Panc1 (cell line): ENCODE measurements around the gene CENPT. TPM values are rescaled to one million over a fixed set of nuclear protein-coding genes. Genes with fewer than 3 reads are reported as not detected.

Experiments
- ATAC-seq: fragments of 200-7000 bp; cut with Tn5 transposase; 2 replicates; pipeline ENCODE4 v1.9.1; 2020; ENCODE audit warnings: mild to moderate bottlenecking, moderate library complexity
- BruUV-seq: library from RNA; stranded (reverse); fragments of 400-500 nt; replicated peaks from 2 replicates; lab custom pipeline; 2021; lab: Mats Ljungman, UMichigan
- CTCF ChIA-PET: fragments of 300-600 bp; sonication (Branson Sonifier 250); formaldehyde crosslinking; loops from one replicate; lab custom pipeline; 2022; ENCODE audit warnings: antibody characterized with exemption; lab: Charles Lee
- POLR2A ChIA-PET: fragments of 300-600 bp; sonication (Branson Sonifier 250); formaldehyde crosslinking; loops from one replicate; lab custom pipeline; 2022; ENCODE audit warnings: antibody characterized with exemption; lab: Charles Lee
- DNase-seq: peaks from one replicate; pipeline ENCODE4 v3.0.0-alpha.2; 2010; ENCODE audit warnings: low read depth, low spot score
- H3K27ac ChIP-seq: 2 replicates; pipeline ENCODE4 v1.5.1; 2011; ENCODE audit warnings: mild to moderate bottlenecking, low read length, inconsistent platforms
- H3K27me3 ChIP-seq: fragments of 200-500 bp; sonication (Bioruptor generic); 2 replicates; pipeline ENCODE4 v1.6.0; 2014; ENCODE audit warnings: low read length, inconsistent platforms; ENCODE audit not compliant: control insufficient read depth, insufficient read depth
- H3K36me3 ChIP-seq: fragments of 200-500 bp; sonication (Bioruptor generic); 2 replicates; pipeline ENCODE4 v1.5.1; 2014; ENCODE audit warnings: inconsistent platforms, mild to moderate bottlenecking, low read length, moderate library complexity; ENCODE audit not compliant: control insufficient read depth, insufficient read depth
- H3K4me1 ChIP-seq: 2 replicates; pipeline ENCODE4 v1.5.1; 2011; ENCODE audit warnings: inconsistent platforms, mild to moderate bottlenecking, low read length, moderate library complexity; ENCODE audit not compliant: control insufficient read depth, insufficient read depth
- H3K4me3 ChIP-seq, 2 experiments: 2 replicates each; pipeline ENCODE4 v1.5.1; 2011 to 2012; ENCODE audit warnings: low read depth in 2 of 2, low read length in 2 of 2, mild to moderate bottlenecking in 2 of 2, inconsistent platforms in 1 of 2, moderate library complexity in 1 of 2
- H3K9me3 ChIP-seq: fragments of 200-500 bp; sonication (Bioruptor generic); 2 replicates; pipeline ENCODE4 v1.5.1; 2014; ENCODE audit warnings: low read depth, mild to moderate bottlenecking, inconsistent platforms, low read length, moderate library complexity; ENCODE audit not compliant: control insufficient read depth, insufficient read depth
- CTCF ChIP-seq: fragments of 450-650 bp; IDR thresholded peaks from 2 replicates; pipeline ENCODE4 v1.5.1; 2017; ENCODE audit warnings: mild to moderate bottlenecking
- POLR2AphosphoS5 ChIP-seq: IDR thresholded peaks from 2 replicates; pipeline ENCODE4 v1.6.1; 2012; ENCODE audit warnings: mild to moderate bottlenecking, low read depth, low read length, moderate library complexity
- REST ChIP-seq, 2 experiments: IDR thresholded peaks; 2 replicates each; pipeline ENCODE4 v1.6.1; 2011 to 2012; ENCODE audit warnings: low read depth in 2 of 2, control low read depth in 1 of 2, low read length in 1 of 2, mild to moderate bottlenecking in 1 of 2, moderate library complexity in 1 of 2; ENCODE audit not compliant: insufficient read depth in 1 of 2
- SIN3A ChIP-seq: IDR thresholded peaks from 2 replicates; pipeline ENCODE4 v1.6.1; 2012; ENCODE audit warnings: low read depth, mild to moderate bottlenecking, low read length, moderate library complexity, borderline replicate concordance; ENCODE audit not compliant: insufficient read depth
- TCF7L2 ChIP-seq: IDR thresholded peaks from 2 replicates; pipeline ENCODE4 v1.6.1; 2011; ENCODE audit warnings: mild to moderate bottlenecking, low read depth, low read length, inconsistent platforms
- in situ Hi-C: cut with HindIII; loops from 2 replicates; pipeline ENCODE4 v1.10.0; 2016; ENCODE audit warnings: low sequenced_read_pairs, low pct_unique_long_range_greater_than_20kb
- intact Hi-C: fragments of 100-400 bp; cut with micrococcal nuclease; formaldehyde crosslinking; loops from one replicate; pipeline ENCODE4 v1.10.0; 2022; ENCODE audit not compliant: unreplicated experiment
- total RNA-seq: library from RNA; stranded (reverse); gene quantifications from one replicate; pipeline ENCODE4 v1.2.1, GENCODE V29; 2021; ENCODE audit not compliant: unreplicated experiment

Gene CENPT
- total RNA-seq, 1 experiment from 2014 or later, result 43.4 TPM

GRCh38 chr16:67846320-67847063 lies 1.0 kb downstream of the CENPT start, which contains the start of gene NUTF2:
Gene NUTF2, plus strand, starts transcription at chr16:67846933. Its CDS starts 18,198 bp downstream, at chr16:67865131.
- Histone ChIP-seq H3K9me3 (no peaks in the 10 kb centered on the region), H3K36me3 (no peaks in the 10 kb centered on the region; the same call in none of the 2 replicates), H3K27me3 (no peaks in the 10 kb centered on the region), H3K4me3 (peak within 1 kb of the TSS; percentile 85 to 92), H3K27ac (peak within 1 kb of the TSS; percentile 93), H3K4me1 (peaks cover 26% of the 10 kb centered on the region)
- ChIA-PET CTCF (no interaction called here), POLR2A (no interaction called here)
- intact Hi-C loops (no loop called here), in situ Hi-C loops (no loop called here)
- ATAC-seq (peak; percentile 85), DNase-seq (no peak)
- BruUV-seq, result no TSS peak
- TF ChIP-seq SIN3A, result no peak; the same call in 1 of the 2 replicates
- no peak for TF ChIP-seq CTCF
- TF ChIP-seq POLR2AphosphoS5, result 0 out of 2 replicates have a peak, but pooled peaks have one; percentile 54
- TF ChIP-seq TCF7L2, result no peak
- TF ChIP-seq REST (IDR thresholded peaks at IDR 0.05; ENCODE audit: insufficient read depth in 1 of 2, low read depth in 2 of 2, low read length in 1 of 2), result no peak

- ATAC-seq (no peak), DNase-seq (no peak)
- no peaks in the 10 kb centered on the region; the same call in none of the 2 replicates for H3K36me3 ChIP-seq
- H3K9me3 ChIP-seq, result no peaks in the 10 kb centered on the region
- no peaks in the 10 kb centered on the region for H3K27me3 ChIP-seq
- intact Hi-C loops, result no loop called here
- H3K4me1 ChIP-seq, result peaks cover 26% of the 10 kb centered on the region
- no TSS peak for BruUV-seq
- H3K27ac ChIP-seq, result peak overlapping the region; percentile 93
- CTCF ChIA-PET, result interaction anchor here (0.5 kb wide), 1 partner anchor 32 kb away, joined by 3 read pairs; no protein-coding TSS in a partner anchor
- peak overlapping the region; percentile 85 to 92 for H3K4me3 ChIP-seq
- TF ChIP-seq TCF7L2 (no peak), REST (IDR thresholded peaks at IDR 0.05; ENCODE audit: insufficient read depth in 1 of 2, low read depth in 2 of 2, low read length in 1 of 2) (no peak), SIN3A (no peak), POLR2AphosphoS5 (no peak), CTCF (no peak)
- in situ Hi-C loops, result no loop called here
- POLR2A ChIA-PET, result no interaction called here
Measured at GRCh38 chr16:67846063-67846319, 1.5 kb downstream of the CENPT start.
